HUES6 (cell line): ENCODE measurements around the gene RBFOX2.

Source experiments
- H3K27ac ChIP-seq: 2 replicates; pipeline ENCODE4 v1.7.0; 2013; ENCODE audit warnings: low read depth, mild to moderate bottlenecking, low read length, inconsistent platforms
- H3K27me3 ChIP-seq: 2 replicates; pipeline ENCODE4 v1.6.1; 2013; ENCODE audit warnings: low read length; ENCODE audit not compliant: control insufficient read depth, insufficient read depth
- H3K36me3 ChIP-seq: 2 replicates; pipeline ENCODE4 v1.6.1; 2013; ENCODE audit warnings: low read length; ENCODE audit not compliant: control insufficient read depth, insufficient read depth
- H3K4me1 ChIP-seq: 2 replicates; pipeline ENCODE4 v1.6.1; 2013; ENCODE audit warnings: low read length; ENCODE audit not compliant: control insufficient read depth, insufficient read depth
- H3K4me3 ChIP-seq: 2 replicates; pipeline ENCODE4 v1.5.1; 2013; ENCODE audit warnings: low read depth, low read length
- H3K9ac ChIP-seq: one replicate; pipeline ENCODE4 v1.6.1; 2013; ENCODE audit warnings: mild to moderate bottlenecking, low read length
- H3K9me3 ChIP-seq: 2 replicates; pipeline ENCODE4 v1.6.1; 2013; ENCODE audit warnings: low read depth, low read length; ENCODE audit not compliant: control insufficient read depth, insufficient read depth

Gene RBFOX2

GRCh38 chr22:35883031-35883620 lies 145.5 kb downstream of the RBFOX2 start:
- Histone ChIP-seq H3K4me1 (peaks cover 28% of the 10 kb centered on the region), H3K4me3 (no peak overlapping the region), H3K9ac (no peak overlapping the region), H3K27ac (0 out of 2 replicates have a peak overlapping the region, but pooled peaks have one; percentile 12), H3K36me3 (no peaks in the 10 kb centered on the region), H3K9me3 (no peaks in the 10 kb centered on the region), H3K27me3 (no peaks in the 10 kb centered on the region)

GRCh38 chr22:35882211-35883030 lies 146.2 kb downstream of the RBFOX2 start:
- Histone ChIP-seq H3K9ac (no peak overlapping the region), H3K27ac (0 out of 2 replicates have a peak overlapping the region, but pooled peaks have one; percentile 12), H3K4me3 (no peak overlapping the region), H3K9me3 (no peaks in the 10 kb centered on the region), H3K4me1 (peaks cover 25% of the 10 kb centered on the region), H3K36me3 (no peaks in the 10 kb centered on the region), H3K27me3 (no peaks in the 10 kb centered on the region)

- H3K27me3 ChIP-seq = no peaks in the 10 kb centered on the region
- no peak overlapping the region for H3K4me3 ChIP-seq
- peaks cover 21% of the 10 kb centered on the region for H3K4me1 ChIP-seq
- no peak overlapping the region for H3K27ac ChIP-seq
- no peaks in the 10 kb centered on the region for H3K36me3 ChIP-seq
- no peak overlapping the region for H3K9ac ChIP-seq
- peaks cover 3% of the 10 kb centered on the region; the same call in 1 of the 2 replicates for H3K9me3 ChIP-seq
Measured at GRCh38 chr22:35879351-35879750, 149.3 kb downstream of the RBFOX2 start.

GRCh38 chr22:35873426-35873825 lies 155.2 kb downstream of the RBFOX2 start:
- Histone ChIP-seq H3K36me3 (no peaks in the 10 kb centered on the region; the same call in 1 of the 2 replicates), H3K27ac (no peak overlapping the region), H3K27me3 (no peaks in the 10 kb centered on the region), H3K9me3 (peaks cover 3% of the 10 kb centered on the region; the same call in 1 of the 2 replicates), H3K4me3 (no peak overlapping the region), H3K4me1 (no peaks in the 10 kb centered on the region; the same call in 1 of the 2 replicates), H3K9ac (no peak overlapping the region)

GRCh38 chr22:35872451-35872850 lies 156.2 kb downstream of the RBFOX2 start:
- H3K36me3 ChIP-seq = no peaks in the 10 kb centered on the region; the same call in 1 of the 2 replicates
- no peak overlapping the region for H3K4me3 ChIP-seq
- H3K4me1 ChIP-seq = no peaks in the 10 kb centered on the region; the same call in 1 of the 2 replicates

GRCh38 chr22:35870517-35871293 lies 157.9 kb downstream of the RBFOX2 start:
- no peaks in the 10 kb centered on the region; the same call in 1 of the 2 replicates for H3K36me3 ChIP-seq
- no peak overlapping the region for H3K27ac ChIP-seq
- no peaks in the 10 kb centered on the region; the same call in 1 of the 2 replicates for H3K4me1 ChIP-seq
- no peak overlapping the region for H3K9ac ChIP-seq
- no peaks in the 10 kb centered on the region for H3K27me3 ChIP-seq
- H3K9me3 ChIP-seq = peaks cover 3% of the 10 kb centered on the region; the same call in 1 of the 2 replicates
- no peak overlapping the region for H3K4me3 ChIP-seq

More at GRCh38 chr22:35872451-35872850, 156.2 kb downstream of the RBFOX2 start:
- Histone ChIP-seq H3K27me3 (no peaks in the 10 kb centered on the region), H3K9me3 (peaks cover 3% of the 10 kb centered on the region; the same call in 1 of the 2 replicates), H3K9ac (no peak overlapping the region), H3K27ac (no peak overlapping the region)

- Histone ChIP-seq H3K27ac (no peak overlapping the region), H3K27me3 (no peaks in the 10 kb centered on the region), H3K4me1 (no peaks in the 10 kb centered on the region; the same call in 1 of the 2 replicates), H3K9me3 (no peaks in the 10 kb centered on the region), H3K9ac (no peak overlapping the region), H3K4me3 (no peak overlapping the region), H3K36me3 (no peaks in the 10 kb centered on the region; the same call in 1 of the 2 replicates)
Measured at GRCh38 chr22:35868938-35869337, 159.7 kb downstream of the RBFOX2 start.

- Histone ChIP-seq H3K27me3 (no peaks in the 10 kb centered on the region), H3K9me3 (no peaks in the 10 kb centered on the region), H3K36me3 (no peaks in the 10 kb centered on the region), H3K9ac (no peak overlapping the region), H3K4me1 (peaks cover 19% of the 10 kb centered on the region), H3K4me3 (no peak overlapping the region), H3K27ac (no peak overlapping the region)
Measured at GRCh38 chr22:35866651-35867050, 162.0 kb downstream of the RBFOX2 start.

- Histone ChIP-seq H3K9me3 (no peaks in the 10 kb centered on the region), H3K9ac (no peak overlapping the region), H3K27ac (no peak overlapping the region), H3K36me3 (no peaks in the 10 kb centered on the region), H3K4me1 (peaks cover 19% of the 10 kb centered on the region), H3K27me3 (no peaks in the 10 kb centered on the region), H3K4me3 (no peak overlapping the region)
Measured at GRCh38 chr22:35864545-35865165, 164.0 kb downstream of the RBFOX2 start.

GRCh38 chr22:35863432-35863831 lies 165.2 kb downstream of the RBFOX2 start:
- H3K9me3 ChIP-seq = no peaks in the 10 kb centered on the region
- no peak overlapping the region for H3K27ac ChIP-seq
- no peak overlapping the region for H3K9ac ChIP-seq
- no peaks in the 10 kb centered on the region for H3K27me3 ChIP-seq
- H3K4me3 ChIP-seq = no peak overlapping the region
- H3K36me3 ChIP-seq = no peaks in the 10 kb centered on the region
- peaks cover 22% of the 10 kb centered on the region for H3K4me1 ChIP-seq
